GM12892 (cell line): ENCODE results near the gene G6PD.
"Not testable (repeated sequence)": the region's sequence is repeated elsewhere in the genome, so short reads cannot be mapped to it uniquely, and the experiment has no call there.

Experiments used
- POLR2AphosphoS5 ChIP-seq: IDR thresholded peaks from 2 replicates; pipeline ENCODE4 v1.6.1; 2011; ENCODE audit warnings: low read depth, low read length, control low read depth
- TAF1 ChIP-seq: IDR thresholded peaks from 2 replicates; pipeline ENCODE4 v1.6.1; 2011; ENCODE audit warnings: low read depth, mild to moderate bottlenecking, control low read depth, low read length, borderline replicate concordance

DNA sequence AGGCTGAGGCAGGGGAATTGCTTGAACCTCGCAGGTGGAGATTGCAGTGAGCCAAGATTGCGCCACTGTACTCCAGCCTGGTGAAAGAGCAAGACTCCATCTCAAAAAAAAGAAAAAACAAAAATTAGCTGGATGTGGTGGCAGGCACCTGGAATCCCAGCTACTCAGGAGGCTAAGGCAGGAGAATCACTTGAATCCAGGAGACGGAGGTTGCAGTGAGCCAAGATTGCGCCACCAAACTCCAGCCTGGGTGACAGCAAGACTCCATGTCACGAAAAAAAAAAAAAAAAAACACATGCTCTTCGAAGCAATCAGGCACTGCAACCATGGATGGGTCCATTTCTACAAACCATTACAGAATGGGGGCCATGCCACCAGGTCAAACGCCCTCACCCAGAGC is 6.3 kb downstream of the G6PD start:
- not testable (repeated sequence) for TF ChIP-seq POLR2AphosphoS5, TAF1
